HG03575 (cell line): ENCODE measurements around the gene BANP.
"Not testable (repeated sequence)": the region's sequence is repeated elsewhere in the genome, so short reads cannot be mapped to it uniquely, and the experiment has no call there.

Source experiments
- ATAC-seq: cut with Tn5 transposase; IDR thresholded peaks from one replicate; pipeline ENCODE4 v1.9.1; 2021; ENCODE audit not compliant: unreplicated experiment, insufficient number of reproducible peaks, low FRiP score; ENCODE audit errors: extremely low read depth

BANP gene

DNA sequence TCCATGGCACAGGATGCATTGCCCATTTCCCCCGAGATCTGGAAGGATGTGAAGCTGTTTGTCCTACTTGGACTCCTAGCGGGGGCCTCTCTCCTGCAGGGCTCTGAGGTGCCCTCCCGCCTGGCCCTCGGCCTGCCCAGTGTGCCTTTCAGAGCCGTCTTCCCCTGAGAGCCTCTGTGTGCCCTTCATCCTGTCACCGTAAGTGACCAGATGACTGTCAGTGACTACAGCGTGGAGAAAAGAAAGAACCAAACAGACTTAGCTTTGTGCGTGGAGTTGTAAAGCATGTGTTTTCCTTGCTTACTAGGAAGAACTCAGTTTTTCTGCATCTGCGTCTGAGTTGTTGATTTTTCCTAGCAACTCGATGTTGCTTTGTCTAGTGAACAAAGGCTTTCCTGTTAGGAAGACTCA is 56.1 kb downstream of the BANP start:
- no peak for ATAC-seq

DNA sequence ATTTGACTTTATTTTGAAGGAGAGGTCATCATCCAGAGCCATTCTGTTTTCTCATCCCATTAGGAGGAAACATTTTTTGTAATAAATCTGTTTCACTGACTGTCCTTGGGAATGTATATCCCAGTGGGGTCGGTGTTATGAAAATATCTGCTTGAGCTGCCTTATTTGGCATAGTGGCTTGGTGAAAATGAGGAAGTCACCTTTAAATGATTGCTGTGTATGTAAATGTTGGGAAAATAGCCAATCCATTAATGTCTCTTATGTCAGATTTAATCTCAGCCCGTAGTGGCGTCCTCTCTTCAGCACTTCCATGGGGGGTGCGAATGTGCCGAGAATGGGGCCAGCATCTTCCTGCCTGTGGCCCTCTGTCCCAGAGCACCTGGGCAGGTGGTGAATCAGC is 57.6 kb downstream of the BANP start:
- ATAC-seq, result no peak

DNA sequence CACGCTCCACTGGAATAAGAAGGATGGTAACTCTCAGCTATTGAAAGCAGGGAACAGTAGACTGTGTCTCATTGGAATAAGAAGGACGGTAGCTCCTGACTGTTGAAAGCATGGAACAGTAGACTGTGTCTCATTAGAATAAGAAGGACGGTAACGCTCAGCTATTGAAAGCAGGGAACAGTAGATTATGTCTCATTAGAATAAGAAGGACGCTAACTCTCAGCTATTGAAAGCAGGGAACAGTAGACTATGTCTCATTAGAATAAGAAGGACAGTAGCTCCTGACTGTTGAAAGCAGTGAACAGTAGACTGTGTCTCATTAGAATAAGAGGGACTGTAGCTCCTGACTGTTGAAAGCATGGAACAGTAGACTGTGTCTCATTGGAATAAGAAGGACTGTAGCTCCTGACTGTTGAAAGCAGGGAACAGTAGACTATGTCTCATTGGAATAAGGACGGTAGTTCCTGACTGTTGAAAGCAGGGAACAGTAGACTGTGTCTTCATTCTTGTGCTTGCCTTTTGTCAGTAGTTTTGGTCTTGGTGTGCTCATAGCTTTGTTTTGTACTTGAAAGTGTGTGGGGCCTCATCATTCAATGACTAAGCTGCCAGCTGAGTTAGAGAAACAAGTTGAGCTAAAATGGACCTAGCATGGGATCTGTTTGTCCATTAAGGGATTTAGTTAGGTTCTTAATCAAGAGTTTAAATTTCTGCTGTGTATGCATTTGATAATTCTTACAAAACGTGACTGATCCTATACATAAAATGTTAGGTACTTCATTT is 58.5 kb downstream of the BANP start:
- ATAC-seq, result no peak

DNA sequence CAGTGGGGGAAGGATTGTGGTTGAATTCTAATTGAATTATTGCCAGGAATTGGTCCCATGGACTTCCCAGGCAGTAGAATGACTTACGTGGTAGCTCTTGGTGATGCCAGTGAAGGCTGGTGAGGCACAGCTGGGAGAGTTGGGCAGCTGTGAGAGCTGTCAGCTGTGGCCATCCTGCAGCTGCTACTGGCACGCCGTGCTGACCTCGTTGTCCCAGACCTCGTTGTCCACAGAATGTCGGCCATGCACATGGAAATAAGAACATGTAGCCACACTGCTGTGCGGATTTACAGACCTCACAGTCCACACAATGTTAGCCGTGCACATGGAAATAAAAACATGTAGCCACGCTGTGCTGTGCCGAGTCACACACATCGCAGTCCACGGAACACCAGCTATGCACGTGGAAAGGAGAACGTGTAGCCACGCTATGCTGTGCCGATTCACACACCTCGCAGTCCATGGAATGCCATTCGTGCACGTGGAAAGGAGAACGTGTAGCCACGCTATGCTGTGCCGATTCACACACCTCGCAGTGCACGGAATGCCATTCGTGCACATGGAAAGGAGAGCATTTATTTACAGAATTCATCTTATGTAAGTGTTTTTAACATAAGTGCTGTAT is 59.2 kb downstream of the BANP start:
- ATAC-seq, result no peak

DNA sequence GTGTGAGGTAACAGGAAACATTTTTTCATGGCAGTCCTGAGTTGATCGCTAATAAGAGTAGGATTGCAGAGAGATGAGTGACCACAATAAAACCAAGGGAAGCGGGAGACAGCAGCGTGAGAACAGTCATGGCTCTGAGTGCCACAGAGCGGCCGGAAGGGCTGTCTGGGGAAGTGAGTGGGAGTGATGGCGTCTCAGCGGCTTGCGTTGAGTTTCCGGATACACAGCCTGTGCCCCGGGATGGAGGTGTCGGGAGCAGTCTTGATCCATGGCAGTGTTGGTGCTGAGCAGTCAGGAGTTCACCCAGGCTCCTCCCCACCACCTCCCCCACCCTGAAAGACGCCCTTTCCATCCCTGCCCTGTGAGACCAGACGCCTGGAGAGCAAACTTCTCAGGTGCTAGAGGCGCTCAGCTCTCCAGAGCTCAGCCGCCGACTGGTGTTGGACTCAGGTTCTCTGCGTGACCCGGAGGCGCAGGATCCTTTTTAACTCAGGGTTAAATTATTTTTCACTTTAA is 59.8 kb downstream of the BANP start:
- no peak for ATAC-seq

DNA sequence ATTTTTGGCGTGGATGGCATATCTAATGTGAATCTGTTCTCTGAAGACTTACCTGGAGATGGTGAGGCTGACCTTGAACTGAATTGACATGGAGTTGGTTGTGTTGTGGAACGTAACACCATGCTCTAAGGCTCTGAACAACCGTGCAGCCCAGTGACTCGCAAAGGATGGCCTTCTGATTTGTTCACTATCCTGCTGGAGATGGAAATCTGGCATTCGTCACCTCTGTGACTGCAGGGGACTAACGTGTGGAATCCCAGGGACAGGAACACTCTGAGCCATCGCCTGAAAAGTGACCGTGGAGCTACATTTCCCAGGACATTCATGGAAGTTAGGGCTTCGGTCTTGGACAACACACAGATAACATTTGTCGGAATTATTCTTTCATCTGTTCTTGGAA is 61.1 kb downstream of the BANP start:
- ATAC-seq, result no peak

DNA sequence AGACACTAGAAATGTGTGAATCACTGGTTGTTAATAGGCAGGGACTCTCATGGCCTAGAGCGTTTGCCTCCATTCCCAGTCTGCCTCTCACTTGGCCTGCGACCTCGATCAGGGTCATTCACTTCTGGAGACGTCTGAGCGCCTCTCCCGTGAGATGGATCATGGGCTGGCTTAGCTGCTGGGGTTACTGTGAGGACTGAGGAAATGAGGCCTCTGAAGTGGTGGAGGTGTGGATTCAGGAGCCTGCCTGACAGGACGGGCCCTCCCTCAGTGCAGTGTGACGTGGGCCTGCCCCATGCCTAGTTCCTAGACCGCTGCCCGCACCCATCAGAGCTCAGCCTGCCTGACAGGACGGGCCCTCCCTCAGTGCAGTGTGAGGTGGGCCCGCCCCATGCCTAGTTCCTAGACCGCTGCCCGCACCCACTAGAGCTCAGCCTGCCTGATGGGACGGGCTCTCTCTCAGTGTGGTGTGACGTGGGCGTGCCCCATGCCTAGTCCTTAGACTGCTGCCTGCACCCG is 61.9 kb downstream of the BANP start:
- ATAC-seq, result no peak

DNA sequence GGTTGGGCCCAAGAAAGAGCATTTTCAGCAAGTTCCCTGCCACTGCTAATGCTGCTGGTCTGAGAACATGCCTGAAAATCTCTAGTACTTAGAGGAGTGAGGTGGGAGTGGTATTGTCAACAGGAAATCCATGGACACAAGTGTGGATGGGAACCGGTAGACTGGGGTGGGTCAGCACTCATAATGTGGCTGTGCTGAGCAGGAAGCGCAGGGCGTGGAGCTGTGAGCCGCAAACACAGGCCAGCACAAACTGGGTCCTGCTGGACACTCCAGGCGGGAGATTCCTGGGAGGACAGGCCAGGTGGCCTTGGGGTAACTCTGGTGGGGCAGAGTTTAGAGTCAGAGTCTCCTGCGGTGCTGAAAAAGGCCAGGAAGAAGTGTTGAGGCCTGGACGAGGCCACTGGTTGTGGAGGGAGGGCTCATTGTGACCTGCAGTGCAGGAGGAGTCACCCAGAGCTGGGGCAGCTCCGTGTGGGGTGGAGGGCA is 62.6 kb downstream of the BANP start:
- ATAC-seq, result no peak

DNA sequence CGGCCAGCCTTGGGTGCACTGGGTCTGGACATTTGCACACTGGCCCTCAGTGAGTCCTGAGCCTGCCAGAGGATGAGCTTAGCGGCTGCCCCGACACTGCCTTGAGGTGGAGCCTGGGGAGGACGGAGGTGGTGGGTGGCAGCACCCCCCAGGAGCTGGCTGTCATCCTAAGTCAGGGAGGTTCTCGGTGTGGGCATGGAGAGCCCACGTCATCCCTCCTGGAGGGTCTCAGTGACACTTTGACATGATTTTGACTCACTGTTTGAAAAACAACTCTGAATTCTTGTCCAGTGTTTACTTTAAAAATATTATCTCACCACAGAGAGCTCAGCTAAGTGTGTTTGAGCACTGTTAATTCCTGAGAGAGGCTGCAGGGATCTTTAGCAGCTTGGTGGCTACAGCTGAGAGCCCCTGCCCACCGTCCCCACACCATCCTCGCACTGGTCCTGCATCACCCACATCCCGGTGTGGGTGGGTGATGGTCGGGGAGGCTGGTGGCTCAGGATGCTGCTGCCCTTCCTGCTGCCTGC is 63.1 kb downstream of the BANP start:
- ATAC-seq, result no peak

DNA sequence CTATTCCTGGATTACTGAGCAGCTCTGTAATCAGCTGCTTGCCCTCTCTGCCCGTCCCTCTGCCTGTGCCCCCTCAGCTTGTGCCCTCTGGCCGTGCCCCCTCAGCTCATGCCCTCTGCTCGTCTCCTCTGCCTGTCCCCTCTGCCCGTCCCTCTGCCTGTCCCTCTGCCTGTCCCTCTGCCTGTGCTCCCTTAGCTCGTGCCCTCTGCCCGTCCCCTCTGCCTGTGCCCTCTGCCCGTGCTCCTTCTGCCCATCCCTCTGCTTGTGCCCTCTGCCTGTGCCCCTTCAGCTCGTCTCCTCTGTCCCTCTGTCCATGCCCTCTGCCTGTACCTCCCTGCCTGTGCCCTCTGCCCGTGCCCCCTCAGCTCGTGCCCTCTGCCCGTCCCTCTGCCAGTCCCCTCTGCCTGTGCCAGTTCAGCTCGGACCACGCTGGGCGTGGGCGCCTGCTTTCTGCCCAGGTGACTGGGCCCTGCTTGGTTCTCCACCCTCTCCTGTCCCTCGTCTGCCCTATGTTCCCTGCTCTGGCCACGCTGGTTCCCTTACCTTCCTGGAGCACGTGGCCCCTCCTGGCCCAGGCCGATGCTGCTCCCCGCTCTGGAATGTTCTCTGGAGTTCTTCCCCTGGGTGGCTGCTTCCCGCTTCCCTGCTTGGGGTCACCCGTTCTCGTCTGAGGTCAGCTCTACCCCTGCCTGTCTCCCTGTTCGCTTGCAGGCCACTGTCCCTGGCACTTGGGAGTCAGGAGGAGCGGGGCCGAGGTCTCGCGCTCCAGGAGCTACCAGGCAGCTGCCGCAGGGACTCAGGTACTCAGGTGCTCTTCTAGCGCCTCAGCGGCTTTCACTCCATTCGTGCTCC is 63.9 kb downstream of the BANP start:
- ATAC-seq, result no peak

DNA sequence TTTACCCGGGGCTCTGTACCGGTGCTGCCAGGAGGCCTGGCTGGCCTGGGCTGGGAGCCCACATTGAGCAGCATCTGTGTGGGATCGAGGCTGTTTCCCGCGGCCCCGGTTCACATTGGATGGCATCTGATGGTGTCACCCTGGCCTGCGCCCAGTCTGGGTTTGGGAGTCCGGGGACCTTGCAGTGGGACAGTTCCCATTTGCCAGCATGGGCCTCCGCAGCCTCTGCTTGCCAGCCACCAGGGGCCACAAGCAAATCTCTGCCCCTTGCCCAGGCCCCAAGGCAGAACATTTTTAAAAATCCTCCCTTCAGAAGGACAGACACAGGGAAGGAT is 64.5 kb downstream of the BANP start:
- ATAC-seq, result no peak

DNA sequence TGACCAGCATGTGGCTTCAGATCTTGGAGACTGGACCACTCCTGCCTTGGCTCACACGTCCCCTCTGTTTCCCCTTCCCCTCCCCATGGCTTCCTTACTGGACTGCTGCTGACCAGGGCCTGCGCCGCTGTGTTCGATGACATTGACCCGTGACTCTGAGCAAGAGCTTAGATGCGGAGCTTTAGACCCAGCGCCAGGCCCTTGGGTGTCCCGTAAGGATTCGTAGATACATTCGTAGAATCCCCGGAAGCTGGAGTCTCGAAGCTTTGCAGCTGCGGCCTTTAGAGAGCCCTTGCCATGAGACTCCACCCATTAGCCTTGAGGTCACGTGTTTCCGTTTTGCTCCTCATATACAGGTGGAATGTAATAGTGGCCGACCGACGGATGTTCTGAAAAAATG is 65.2 kb downstream of the BANP start:
- not testable (repeated sequence) for ATAC-seq

DNA sequence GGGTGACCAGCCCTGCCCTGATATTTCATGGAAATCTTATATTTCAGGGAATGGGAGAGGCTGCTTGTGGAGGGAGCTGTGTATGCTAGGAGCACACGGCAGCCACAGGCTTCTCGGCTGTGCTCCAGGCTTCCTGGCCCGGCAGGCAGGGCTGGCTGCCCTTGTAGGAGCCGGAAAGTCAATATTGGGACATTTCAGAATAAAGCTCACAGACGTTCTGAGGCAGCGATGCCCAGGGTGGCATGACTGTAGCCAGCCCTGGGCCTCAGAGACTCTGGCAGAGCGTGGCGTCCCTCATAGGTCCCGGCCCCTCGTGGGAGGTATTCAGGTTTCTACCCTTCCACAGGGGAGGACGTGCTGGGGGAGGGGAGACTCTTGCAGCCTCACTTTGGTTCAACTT is 65.7 kb downstream of the BANP start:
- ATAC-seq, result no peak

DNA sequence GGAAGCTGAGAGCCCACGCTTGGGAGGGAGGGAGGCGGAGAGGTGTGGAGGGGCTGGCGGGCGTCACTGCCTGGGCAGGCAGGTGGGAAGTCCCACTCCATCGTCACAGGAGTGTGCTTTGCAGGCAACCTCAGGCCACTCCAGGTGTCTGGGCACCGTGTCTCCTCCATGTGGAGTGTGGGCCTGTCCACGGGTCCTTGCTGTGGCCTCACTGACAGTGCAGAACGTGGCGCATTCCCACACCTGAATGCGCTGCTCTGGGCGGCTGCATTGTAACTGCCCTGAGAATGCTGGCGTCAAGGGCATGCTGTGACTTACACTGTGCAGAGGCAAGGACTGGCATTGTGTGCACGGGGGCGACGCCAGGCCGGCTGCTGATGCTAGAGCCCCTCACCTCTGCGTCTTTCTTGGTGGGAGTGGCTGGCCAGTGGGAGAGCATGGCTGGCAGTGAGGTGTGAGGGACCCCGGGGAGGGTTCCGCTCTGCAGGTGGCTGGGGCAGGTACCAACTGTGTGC is 66.4 kb downstream of the BANP start:
- no peak for ATAC-seq

DNA sequence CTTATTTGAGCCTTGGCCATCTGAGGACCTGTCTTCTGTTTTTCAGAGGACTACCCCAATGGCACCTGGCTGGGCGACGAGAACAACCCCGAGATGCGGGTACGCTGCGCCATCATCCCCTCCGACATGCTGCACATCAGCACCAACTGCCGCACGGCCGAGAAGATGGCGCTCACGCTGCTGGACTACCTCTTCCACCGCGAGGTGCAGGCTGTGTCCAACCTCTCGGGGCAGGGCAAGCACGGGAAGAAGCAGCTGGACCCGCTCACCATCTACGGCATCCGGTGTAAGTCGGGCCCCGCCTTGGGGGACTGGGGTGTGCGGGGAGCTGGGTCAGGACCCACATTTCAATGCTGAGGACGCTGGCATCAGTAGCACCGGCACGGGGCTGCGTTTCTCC is 67.1 kb downstream of the BANP start:
- not testable (repeated sequence) for ATAC-seq

DNA sequence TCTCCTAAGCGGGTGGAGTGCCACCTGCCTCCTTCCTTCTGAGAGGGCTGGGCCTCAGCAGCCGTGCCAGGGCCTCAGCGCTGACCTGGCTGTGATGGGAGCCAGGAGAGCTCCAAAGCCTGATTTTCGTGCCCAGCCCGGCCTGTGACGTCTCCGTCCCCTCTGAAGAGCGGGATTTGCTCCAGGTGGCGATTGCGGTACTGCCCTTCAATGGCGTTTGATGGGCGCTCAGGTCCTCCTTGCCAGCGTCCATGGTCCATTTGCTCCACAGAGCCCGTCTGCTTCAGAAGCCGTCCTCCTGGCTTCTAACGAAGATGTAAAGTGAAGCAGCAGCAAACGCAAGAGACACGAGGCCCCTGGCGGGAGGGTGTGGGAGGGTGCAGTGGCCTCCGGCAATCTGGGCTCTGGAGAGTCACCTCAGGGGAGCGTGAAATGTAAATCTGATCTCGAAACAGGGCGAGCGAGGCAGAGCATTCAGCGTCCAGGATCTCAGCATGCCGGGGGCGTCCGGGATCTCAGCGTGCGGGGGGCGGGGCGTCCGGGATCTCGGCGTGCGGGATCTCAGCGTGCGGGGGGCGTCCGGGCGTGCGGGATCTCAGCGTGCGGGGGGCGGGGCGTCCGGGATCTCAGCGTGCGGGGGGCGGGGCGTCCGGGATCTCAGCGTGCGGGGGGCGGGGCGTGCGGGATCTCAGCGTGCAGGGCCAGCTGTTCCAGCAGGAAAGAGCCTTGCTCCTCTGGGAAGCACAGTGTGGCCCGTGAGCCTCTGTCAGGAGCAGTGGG is 68.0 kb downstream of the BANP start:
- ATAC-seq, result not testable (repeated sequence)

DNA sequence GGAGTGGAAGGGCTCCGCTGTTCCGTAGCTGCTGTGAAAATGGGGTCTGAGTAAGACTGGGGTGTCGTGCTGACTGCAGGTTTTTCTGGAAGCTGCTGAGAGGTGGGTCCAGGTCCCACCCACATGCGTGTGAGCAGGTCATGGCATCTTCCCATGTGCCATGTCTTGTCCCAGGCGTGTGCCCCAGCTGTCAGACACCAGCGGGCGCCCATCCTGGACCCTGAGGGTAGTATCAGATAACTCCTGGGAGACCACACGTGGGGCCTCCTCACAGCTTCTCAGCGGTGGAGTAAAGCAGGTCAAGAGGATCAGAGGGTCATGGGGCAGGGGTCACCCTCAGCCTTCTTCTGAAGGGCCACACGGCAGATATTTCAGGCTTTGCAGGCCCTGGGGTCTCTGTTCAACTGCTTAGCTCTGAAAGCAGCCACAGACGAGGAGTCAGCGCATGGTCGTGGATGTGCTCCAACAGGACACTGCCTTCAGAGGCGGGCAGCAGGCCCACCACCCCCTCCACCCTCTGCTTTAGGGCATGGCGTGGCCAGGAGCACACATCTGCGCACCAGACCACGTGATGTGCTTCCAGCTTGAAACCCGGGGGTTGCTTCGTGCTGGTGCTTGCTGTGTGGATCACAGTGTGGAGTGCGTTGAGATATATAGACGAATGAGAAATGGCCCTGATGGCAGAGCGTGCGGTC is 68.7 kb downstream of the BANP start:
- ATAC-seq, result no peak

DNA sequence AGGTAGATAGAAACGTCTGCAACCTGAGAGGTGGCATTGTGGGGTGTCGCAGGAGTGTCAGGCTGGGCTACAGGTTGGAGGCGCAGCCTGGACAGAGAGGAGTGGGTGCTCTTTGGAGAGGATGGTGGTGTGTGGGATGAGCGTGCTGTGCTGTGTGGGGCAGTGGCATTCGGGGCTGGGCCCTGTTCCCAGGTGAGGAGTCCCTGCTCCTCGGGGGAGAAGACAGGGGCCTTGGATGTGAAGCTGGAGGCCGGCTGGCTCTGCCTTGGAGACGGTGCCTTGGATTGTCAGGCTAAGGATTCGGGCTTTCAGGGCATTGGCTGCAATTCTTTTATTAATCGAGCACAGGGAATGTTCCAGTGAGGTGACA is 69.3 kb downstream of the BANP start:
- ATAC-seq, result no peak
